ENCODE data around the gene HMGCR. TPM values are rescaled to one million over a fixed set of nuclear protein-coding genes. Genes with fewer than 3 reads are reported as not detected.

The HMGCR gene
- total RNA-seq, 1 donor from 2014 or later: 4.9 TPM

DNA sequence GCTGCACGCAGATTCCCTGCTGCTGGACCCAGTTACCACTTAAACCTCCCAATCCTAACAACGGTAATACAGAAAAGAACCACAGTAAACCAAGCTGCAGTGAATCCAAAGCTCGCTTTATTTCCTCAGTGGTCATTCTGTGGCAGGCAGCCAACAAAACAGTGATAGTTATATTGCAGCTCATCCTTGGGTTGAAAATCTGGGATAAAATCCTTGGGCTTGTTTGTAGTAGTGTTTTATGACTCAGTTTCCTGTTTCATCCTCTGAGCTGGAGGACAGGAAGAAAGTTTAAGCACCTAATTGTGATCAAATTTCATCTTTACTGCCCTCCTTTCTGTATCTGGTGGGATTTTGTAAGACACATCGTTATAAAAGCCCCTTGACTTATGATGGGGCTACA lies 31.4 kb downstream of the HMGCR start:
- H3K4me1 ChIP-seq: no peaks in the 10 kb centered on the region
- H3K27me3 ChIP-seq: no peaks in the 10 kb centered on the region
- H3K9me3 ChIP-seq: no peaks in the 10 kb centered on the region
- TF ChIP-seq, protein P1, sequence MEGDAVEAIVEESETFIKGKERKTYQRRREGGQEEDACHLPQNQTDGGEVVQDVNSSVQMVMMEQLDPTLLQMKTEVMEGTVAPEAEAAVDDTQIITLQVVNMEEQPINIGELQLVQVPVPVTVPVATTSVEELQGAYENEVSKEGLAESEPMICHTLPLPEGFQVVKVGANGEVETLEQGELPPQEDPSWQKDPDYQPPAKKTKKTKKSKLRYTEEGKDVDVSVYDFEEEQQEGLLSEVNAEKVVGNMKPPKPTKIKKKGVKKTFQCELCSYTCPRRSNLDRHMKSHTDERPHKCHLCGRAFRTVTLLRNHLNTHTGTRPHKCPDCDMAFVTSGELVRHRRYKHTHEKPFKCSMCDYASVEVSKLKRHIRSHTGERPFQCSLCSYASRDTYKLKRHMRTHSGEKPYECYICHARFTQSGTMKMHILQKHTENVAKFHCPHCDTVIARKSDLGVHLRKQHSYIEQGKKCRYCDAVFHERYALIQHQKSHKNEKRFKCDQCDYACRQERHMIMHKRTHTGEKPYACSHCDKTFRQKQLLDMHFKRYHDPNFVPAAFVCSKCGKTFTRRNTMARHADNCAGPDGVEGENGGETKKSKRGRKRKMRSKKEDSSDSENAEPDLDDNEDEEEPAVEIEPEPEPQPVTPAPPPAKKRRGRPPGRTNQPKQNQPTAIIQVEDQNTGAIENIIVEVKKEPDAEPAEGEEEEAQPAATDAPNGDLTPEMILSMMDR (IDR thresholded peaks at IDR 0.05): no peak
- H3K36me3 ChIP-seq: no peaks in the 10 kb centered on the region
- no peak overlapping the region for H3K27ac ChIP-seq
- no peak overlapping the region for H3K4me3 ChIP-seq
- DNase-seq (ENCODE audit: low spot score in 2 of 2): no peak
- intact Hi-C loops (cut with DNase I): no loop called here

DNA sequence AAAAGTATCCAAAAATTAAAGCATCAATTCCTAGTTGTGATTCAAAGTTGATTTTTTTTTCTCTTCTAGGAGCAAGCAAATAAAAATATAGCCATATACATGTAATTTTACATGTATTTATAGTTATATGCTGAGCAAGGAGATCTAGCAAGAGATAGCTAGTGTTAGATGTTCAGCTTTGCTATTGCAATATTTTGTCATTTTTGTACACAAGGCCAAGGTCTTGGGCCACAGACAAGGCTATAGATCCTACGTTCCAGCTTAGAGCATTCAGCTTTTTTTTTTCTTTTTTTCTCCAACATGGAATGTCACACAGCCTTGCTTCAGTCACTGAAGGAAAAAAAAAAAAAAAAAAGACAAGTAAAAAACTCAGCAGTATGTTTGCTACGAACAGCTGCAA lies 36.8 kb downstream of the HMGCR start:
- DNase-seq (ENCODE audit: low spot score in 2 of 2): no peak
- Histone ChIP-seq H3K27me3 (no peaks in the 10 kb centered on the region), H3K4me3 (no peak overlapping the region), H3K4me1 (no peaks in the 10 kb centered on the region), H3K9me3 (no peaks in the 10 kb centered on the region), H3K36me3 (peaks cover 16 to 29% of the 10 kb centered on the region in 2 donors), H3K27ac (no peak overlapping the region)
- intact Hi-C loops (cut with DNase I): no loop called here
- TF ChIP-seq, protein P1 (IDR thresholded peaks at IDR 0.05): no peak

DNA sequence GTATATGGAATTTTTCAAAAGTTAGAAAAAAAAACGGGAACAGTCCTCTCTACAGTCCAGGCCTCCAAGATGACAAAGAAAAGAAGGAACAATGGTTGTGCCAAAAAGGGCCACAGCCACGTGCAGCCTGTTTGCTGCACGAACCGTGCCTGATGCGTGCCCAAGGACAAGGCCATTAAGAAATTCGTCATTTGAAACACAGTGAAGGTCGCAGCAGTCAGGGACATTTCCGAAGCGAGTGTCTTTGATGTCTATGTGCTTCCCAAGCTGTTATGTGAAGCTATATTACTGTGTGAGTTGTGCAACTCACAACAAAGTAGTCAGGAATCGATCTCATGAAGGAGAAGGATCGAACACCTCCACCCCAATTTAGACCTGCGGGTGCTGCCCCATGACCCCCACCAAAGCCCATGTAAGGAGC lies 37.4 kb downstream of the HMGCR start:
- TF ChIP-seq, protein P1 (IDR thresholded peaks at IDR 0.05): no peak
- Histone ChIP-seq H3K4me1 (no peaks in the 10 kb centered on the region), H3K9me3 (no peaks in the 10 kb centered on the region), H3K4me3 (no peak overlapping the region), H3K27ac (no peak overlapping the region), H3K36me3 (peaks cover 21 to 34% of the 10 kb centered on the region in 2 donors), H3K27me3 (no peaks in the 10 kb centered on the region)
- intact Hi-C loops (cut with DNase I): no loop called here
- no peak for DNase-seq (ENCODE audit: low spot score in 2 of 2)

DNA sequence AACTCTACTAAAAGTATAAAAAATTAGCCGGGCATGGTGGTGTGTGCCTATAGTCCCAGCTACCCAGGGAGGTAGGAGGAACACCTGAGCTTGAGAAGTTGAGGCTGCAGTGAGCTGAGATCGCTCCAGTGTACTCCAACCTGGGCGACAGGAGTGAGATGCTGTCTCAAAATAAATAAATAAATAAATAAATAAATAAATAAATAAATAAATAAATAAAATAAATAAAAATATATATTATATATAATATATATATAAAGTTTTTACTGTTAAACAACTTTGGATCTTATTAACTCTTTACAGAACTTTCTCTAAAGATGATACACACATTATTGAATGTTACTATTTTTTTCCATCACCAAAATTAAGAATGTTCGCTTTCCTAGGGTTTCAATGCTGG lies 38.4 kb downstream of the HMGCR start:
- Histone ChIP-seq H3K4me3 (no peak overlapping the region), H3K27me3 (no peaks in the 10 kb centered on the region), H3K36me3 (peaks cover 27 to 44% of the 10 kb centered on the region in 2 donors), H3K4me1 (no peaks in the 10 kb centered on the region), H3K27ac (no peak overlapping the region), H3K9me3 (no peaks in the 10 kb centered on the region)
- intact Hi-C loops (cut with DNase I): no loop called here
- DNase-seq (ENCODE audit: low spot score in 2 of 2): no peak
- TF ChIP-seq, protein P1 (IDR thresholded peaks at IDR 0.05): no peak

DNA sequence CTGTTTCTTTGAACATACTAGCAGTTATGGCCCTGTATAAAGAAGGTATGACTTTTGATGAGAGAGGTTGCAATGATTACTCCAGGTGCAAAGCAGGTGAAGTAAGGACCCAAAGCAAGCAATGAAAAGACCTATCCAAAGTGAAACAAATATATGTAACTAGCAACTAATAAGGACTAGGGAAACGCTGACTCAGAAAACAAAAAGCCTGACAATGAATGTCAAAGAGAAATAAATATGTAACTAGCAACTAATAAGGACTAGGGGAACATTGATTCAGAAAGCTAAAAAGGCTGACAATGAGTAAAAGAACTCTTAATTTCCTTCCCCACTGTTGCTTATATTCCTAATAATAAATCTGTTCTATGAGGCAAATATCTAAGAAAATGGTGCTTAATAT lies 43.1 kb downstream of the HMGCR start:
- DNase-seq (ENCODE audit: low spot score in 2 of 2): no peak
- no peak overlapping the region for H3K27ac ChIP-seq
- no peaks in the 10 kb centered on the region for H3K27me3 ChIP-seq
- no peak overlapping the region for H3K4me3 ChIP-seq
- H3K4me1 ChIP-seq: no peaks in the 10 kb centered on the region
- TF ChIP-seq, protein P1 (IDR thresholded peaks at IDR 0.05): no peak
- no peaks in the 10 kb centered on the region for H3K9me3 ChIP-seq
- H3K36me3 ChIP-seq: peaks cover 44 to 60% of the 10 kb centered on the region in 2 donors
- intact Hi-C loops (cut with DNase I): no loop called here

DNA sequence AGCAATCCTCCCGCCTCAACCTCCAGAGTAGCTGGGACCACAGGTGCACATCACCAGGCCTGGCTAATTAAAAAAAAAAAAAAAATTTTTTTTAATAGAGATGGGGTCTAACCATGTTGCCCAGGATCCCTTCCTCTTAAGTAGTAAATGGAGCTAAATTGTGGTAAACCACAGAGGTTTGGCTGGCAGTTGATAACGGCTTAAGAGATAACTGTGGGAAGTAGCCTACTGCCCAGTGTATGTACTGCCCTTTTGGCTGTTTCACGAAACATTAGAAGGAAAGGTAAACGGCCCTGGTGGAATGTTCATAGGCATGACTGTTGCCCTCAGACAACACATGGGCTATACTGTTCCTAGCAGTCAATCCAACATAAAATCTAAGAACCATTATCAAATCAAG lies 44.4 kb downstream of the HMGCR start:
- no peak overlapping the region for H3K27ac ChIP-seq
- no peaks in the 10 kb centered on the region for H3K9me3 ChIP-seq
- intact Hi-C loops (cut with DNase I): no loop called here
- TF ChIP-seq, protein P1 (IDR thresholded peaks at IDR 0.05): no peak
- peaks cover 46 to 67% of the 10 kb centered on the region in 2 donors for H3K36me3 ChIP-seq
- no peaks in the 10 kb centered on the region for H3K4me1 ChIP-seq
- H3K27me3 ChIP-seq: no peaks in the 10 kb centered on the region
- no peak for DNase-seq (ENCODE audit: low spot score in 2 of 2)
- no peak overlapping the region for H3K4me3 ChIP-seq

Measured in ascending aorta (tissue), 2 donors.